HCT116 (cell line): ENCODE results near the gene IFRD2. TPM values are rescaled to one million over a fixed set of nuclear protein-coding genes. Genes with fewer than 3 reads are reported as not detected.

Experiments used
- ATAC-seq: fragments of 200-7000 bp; cut with Tn5 transposase; 2 replicates; pipeline ENCODE4 v1.9.1; 2020; ENCODE audit warnings: mild to moderate bottlenecking, moderate library complexity
- BruUV-seq: library from RNA; stranded (reverse); fragments of 400-500 nt; replicated peaks from 2 replicates; lab custom pipeline; 2021; lab: Mats Ljungman, UMichigan
- CTCF ChIA-PET: fragments of 300-600 bp; sonication (Branson Sonifier 250); formaldehyde crosslinking; loops from one replicate; lab custom pipeline; 2021; ENCODE audit warnings: antibody characterized with exemption; lab: Charles Lee
- POLR2A ChIA-PET: fragments of 300-600, 350-600 bp; sonication (Branson Sonifier 250); formaldehyde crosslinking; loops from one replicate; lab custom pipeline; 2021; ENCODE audit warnings: antibody characterized with exemption; lab: Charles Lee
- RAD21 ChIA-PET, 2 experiments: fragments of 300-600 bp; sonication (Branson Sonifier 250); formaldehyde crosslinking; loops; one replicate each; lab custom pipeline; 2023; ENCODE audit warnings: low total read pairs in 2 of 2; ENCODE audit not compliant: uncharacterized antibody in 2 of 2, unreplicated experiment in 2 of 2, low non-redundant PET in 1 of 2; lab: Charles Lee
- DNase-seq: peaks from one replicate; pipeline ENCODE4 v3.0.0-alpha.2; 2010; ENCODE audit warnings: low read depth, low spot score
- H2AFZ ChIP-seq: fragments of 200-600 bp; shearing (Covaris generic), sonication (generic); 2 replicates; pipeline ENCODE4 v1.6.1; 2017; ENCODE audit warnings: low read depth, mixed run types, mixed read lengths, antibody characterized with exemption, low read length; ENCODE audit not compliant: poor library complexity, severe bottlenecking
- H3K27ac ChIP-seq: 2 replicates; pipeline ENCODE4 v1.5.1; 2012; ENCODE audit warnings: low read depth, low read length
- H3K27me3 ChIP-seq: fragments of 200-600 bp; sonication (generic); 2 replicates; pipeline ENCODE4 v1.6.1; 2016; ENCODE audit warnings: mixed run types, low read length, mixed read lengths; ENCODE audit not compliant: insufficient read depth
- H3K36me3 ChIP-seq, 2 experiments: fragments of 200-500 bp in 1 of 2; fragments of 200-600 bp in 1 of 2; sonication (Bioruptor generic) in 1 of 2; sonication (generic) in 1 of 2; 2 replicates each; pipeline versions ENCODE4 v1.5.1 to v1.6.1; 2014 to 2016; ENCODE audit warnings: low read length in 2 of 2, inconsistent platforms in 1 of 2, mixed read lengths in 1 of 2, mixed run types in 1 of 2; ENCODE audit not compliant: insufficient read depth in 2 of 2, control insufficient read depth in 1 of 2
- H3K4me1 ChIP-seq, 2 experiments: fragments of 200-600 bp in 1 of 2; sonication (generic) in 1 of 2; 2 replicates each; pipeline versions ENCODE4 v1.5.1 to v1.6.1; 2012 to 2017; ENCODE audit warnings: low read length in 2 of 2, inconsistent platforms in 1 of 2, mild to moderate bottlenecking in 1 of 2, mixed read lengths in 1 of 2, mixed run types in 1 of 2, moderate library complexity in 1 of 2; ENCODE audit not compliant: insufficient read depth in 2 of 2, control insufficient read depth in 1 of 2
- H3K4me2 ChIP-seq: fragments of 200-600 bp; sonication (generic); 2 replicates; pipeline ENCODE4 v1.6.1; 2017; ENCODE audit warnings: mixed run types, low read length, mixed read lengths
- H3K4me3 ChIP-seq, 2 experiments: fragments of 200-600 bp in 1 of 2; sonication (generic) in 1 of 2; replicated peaks in 1 of 2; 2 replicates each; pipeline ENCODE4 v1.5.1; 2011 to 2016; ENCODE audit warnings: low read length in 2 of 2, control low read depth in 1 of 2, low read depth in 1 of 2, mild to moderate bottlenecking in 1 of 2, mixed read lengths in 1 of 2, mixed run types in 1 of 2
- H3K79me2 ChIP-seq: fragments of 200-600 bp; sonication (generic); 2 replicates; pipeline ENCODE4 v1.6.1; 2017; ENCODE audit warnings: mild to moderate bottlenecking, mixed run types, low read length, moderate library complexity, mixed read lengths; ENCODE audit not compliant: insufficient read depth
- H3K9ac ChIP-seq: fragments of 200-600 bp; sonication (generic); 2 replicates; pipeline ENCODE4 v1.6.1; 2016; ENCODE audit warnings: low read length, mixed read lengths
- H3K9me2 ChIP-seq: fragments of 200-600 bp; sonication (generic), shearing (Covaris generic); 2 replicates; pipeline ENCODE4 v1.6.1; 2017; ENCODE audit warnings: mixed run types, mild to moderate bottlenecking, moderate library complexity; ENCODE audit not compliant: insufficient read depth
- H3K9me3 ChIP-seq, 2 experiments: fragments of 200-500 bp in 1 of 2; fragments of 200-600 bp in 1 of 2; sonication (Bioruptor generic) in 1 of 2; sonication (generic) in 1 of 2; 2 replicates each; pipeline ENCODE4 v1.6.1; 2014 to 2017; ENCODE audit warnings: low read length in 2 of 2, mixed read lengths in 2 of 2, inconsistent platforms in 1 of 2, low read depth in 1 of 2, mild to moderate bottlenecking in 1 of 2, mixed run types in 1 of 2, moderate library complexity in 1 of 2; ENCODE audit not compliant: control insufficient read depth in 1 of 2, insufficient read depth in 1 of 2
- H4K20me1 ChIP-seq: fragments of 200-600 bp; sonication (generic), shearing (Covaris generic); 2 replicates; pipeline ENCODE4 v1.6.1; 2017; ENCODE audit warnings: mixed run types, mild to moderate bottlenecking, moderate library complexity; ENCODE audit not compliant: insufficient read depth
- CBX3 ChIP-seq: IDR thresholded peaks from 2 replicates; pipeline ENCODE4 v1.6.1; 2012; ENCODE audit warnings: low read depth
- CEBPB ChIP-seq: IDR thresholded peaks from 2 replicates; pipeline ENCODE4 v1.6.1; 2012; ENCODE audit warnings: low read depth
- EGR1 ChIP-seq: IDR thresholded peaks from 2 replicates; pipeline ENCODE4 v1.6.1; 2012; ENCODE audit warnings: low read depth
- ELF1 ChIP-seq: IDR thresholded peaks from 2 replicates; pipeline ENCODE4 v1.6.1; 2012; ENCODE audit warnings: low read depth, borderline replicate concordance
- EZH2 ChIP-seq: fragments of 200-600 bp; sonication (generic); IDR thresholded peaks from 2 replicates; pipeline ENCODE4 v1.6.1; 2017; ENCODE audit warnings: antibody characterized with exemption, mixed run types
- EZH2phosphoT487 ChIP-seq: fragments of 200-600 bp; IDR thresholded peaks from 2 replicates; pipeline ENCODE4 v1.6.1; 2018; ENCODE audit warnings: antibody characterized with exemption, borderline replicate concordance
- FOSL1 ChIP-seq: IDR thresholded peaks from 2 replicates; pipeline ENCODE4 v1.6.1; 2012; ENCODE audit warnings: low read depth
- POLR2A ChIP-seq: IDR thresholded peaks from 2 replicates; pipeline ENCODE4 v1.7.0; 2011; ENCODE audit warnings: borderline replicate concordance; ENCODE audit not compliant: insufficient read depth, insufficient read length; ENCODE audit errors: extremely low read depth
- POLR2AphosphoS5 ChIP-seq: IDR thresholded peaks from 2 replicates; pipeline ENCODE4 v1.6.1; 2011; ENCODE audit warnings: mild to moderate bottlenecking, low read depth, low read length, moderate library complexity
- RAD21 ChIP-seq: IDR thresholded peaks from 2 replicates; pipeline ENCODE4 v1.6.1; 2012; ENCODE audit warnings: low read depth, mild to moderate bottlenecking
- SIN3A ChIP-seq: IDR thresholded peaks from 2 replicates; pipeline ENCODE4 v1.6.1; 2012; ENCODE audit warnings: low read depth
- SP1 ChIP-seq: IDR thresholded peaks from 2 replicates; pipeline ENCODE4 v1.6.1; 2012; ENCODE audit warnings: low read depth
- SRF ChIP-seq: IDR thresholded peaks from 2 replicates; pipeline ENCODE4 v1.6.1; 2012; ENCODE audit warnings: low read depth
- TCF7L2 ChIP-seq: IDR thresholded peaks from 2 replicates; pipeline ENCODE4 v1.7.0; 2011; ENCODE audit warnings: borderline replicate concordance, inconsistent platforms; ENCODE audit not compliant: insufficient read depth, insufficient read length; ENCODE audit errors: extremely low read depth
- YY1 ChIP-seq: IDR thresholded peaks from 2 replicates; pipeline ENCODE4 v1.6.1; 2011; ENCODE audit warnings: low read length, low read depth, moderate library complexity, mild to moderate bottlenecking; ENCODE audit not compliant: insufficient replicate concordance; ENCODE audit errors: extremely low read depth
- ZNF274 ChIP-seq: fragments of 200-500 bp; sonication (Bioruptor generic); IDR thresholded peaks from 2 replicates; pipeline ENCODE4 v1.6.1; 2014; ENCODE audit warnings: mild to moderate bottlenecking, low read depth, low read length, inconsistent platforms
- intact Hi-C: fragments of 100-400 bp; cut with micrococcal nuclease; formaldehyde crosslinking; loops from 2 replicates; pipeline ENCODE4 v1.10.0; 2022
- total RNA-seq: library from RNA; stranded (reverse); gene quantifications from one replicate; pipeline ENCODE4 v1.2.1, GENCODE V29; 2021; ENCODE audit not compliant: unreplicated experiment
- TF ChIP-seq, protein P1 (sequence below), 3 experiments: fragments of 200-600 bp in 1 of 3; sonication (generic) in 1 of 3; IDR thresholded peaks in 2 of 3; conservative IDR thresholded peaks in 1 of 3; 2 replicates each; pipeline ENCODE4 v1.5.1; 2012 to 2017; ENCODE audit warnings: low read depth in 2 of 3, low read length in 2 of 3, antibody characterized with exemption in 1 of 3, borderline replicate concordance in 1 of 3, control low read depth in 1 of 3, mild to moderate bottlenecking in 1 of 3, mixed read lengths in 1 of 3, mixed run types in 1 of 3, moderate library complexity in 1 of 3; ENCODE audit not compliant: insufficient read depth in 1 of 3
- TF ChIP-seq, protein P2 (sequence below): IDR thresholded peaks from 2 replicates; pipeline ENCODE4 v1.6.1; 2012
- TF ChIP-seq, protein P3 (sequence below): IDR thresholded peaks from 2 replicates; pipeline ENCODE4 v1.6.1; 2012
- TF ChIP-seq, protein P4 (sequence below): IDR thresholded peaks from 2 replicates; pipeline ENCODE4 v1.6.1; 2012; ENCODE audit warnings: low read depth

Gene IFRD2
- total RNA-seq, 1 experiment from 2014 or later, result 146 TPM

DNA sequence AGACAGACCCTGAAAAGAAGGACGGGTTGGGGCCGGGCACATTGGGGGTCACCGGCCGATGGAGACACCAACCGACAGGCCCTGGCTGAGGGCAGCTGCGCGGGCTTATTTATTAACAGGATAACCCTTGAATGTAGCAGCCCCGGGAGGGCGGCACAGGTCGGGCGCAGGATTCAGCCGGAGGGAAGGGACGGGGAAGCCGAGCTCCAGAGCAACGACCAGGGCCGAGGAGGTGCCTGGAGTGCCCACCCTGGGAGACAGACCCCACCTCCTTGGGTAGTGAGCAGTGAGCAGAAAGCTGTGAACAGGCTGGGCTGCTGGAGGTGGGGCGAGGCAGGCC is 15.5 kb downstream of the IFRD2 start:
- H3K36me3 ChIP-seq, result no peaks in the 10 kb centered on the region
- peaks cover 16 to 26% of the 10 kb centered on the region in 2 experiments; a peak in 3 of 4 replicates for H3K4me1 ChIP-seq
- no peaks in the 10 kb centered on the region for H4K20me1 ChIP-seq
- intact Hi-C loops, result no loop called here
- no peak overlapping the region for H3K4me2 ChIP-seq
- ATAC-seq, result no peak
- RAD21 ChIA-PET, result no interaction called here
- no peaks in the 10 kb centered on the region for H3K27me3 ChIP-seq
- H3K4me3 ChIP-seq, result no peak overlapping the region
- BruUV-seq, result no TSS peak
- no peak overlapping the region for H3K27ac ChIP-seq
- CTCF ChIA-PET, result interaction anchor here (1.7 kb wide), 1 partner anchor 47 kb away, joined by 3 read pairs; no protein-coding TSS in a partner anchor
- TF ChIP-seq, protein P1, sequence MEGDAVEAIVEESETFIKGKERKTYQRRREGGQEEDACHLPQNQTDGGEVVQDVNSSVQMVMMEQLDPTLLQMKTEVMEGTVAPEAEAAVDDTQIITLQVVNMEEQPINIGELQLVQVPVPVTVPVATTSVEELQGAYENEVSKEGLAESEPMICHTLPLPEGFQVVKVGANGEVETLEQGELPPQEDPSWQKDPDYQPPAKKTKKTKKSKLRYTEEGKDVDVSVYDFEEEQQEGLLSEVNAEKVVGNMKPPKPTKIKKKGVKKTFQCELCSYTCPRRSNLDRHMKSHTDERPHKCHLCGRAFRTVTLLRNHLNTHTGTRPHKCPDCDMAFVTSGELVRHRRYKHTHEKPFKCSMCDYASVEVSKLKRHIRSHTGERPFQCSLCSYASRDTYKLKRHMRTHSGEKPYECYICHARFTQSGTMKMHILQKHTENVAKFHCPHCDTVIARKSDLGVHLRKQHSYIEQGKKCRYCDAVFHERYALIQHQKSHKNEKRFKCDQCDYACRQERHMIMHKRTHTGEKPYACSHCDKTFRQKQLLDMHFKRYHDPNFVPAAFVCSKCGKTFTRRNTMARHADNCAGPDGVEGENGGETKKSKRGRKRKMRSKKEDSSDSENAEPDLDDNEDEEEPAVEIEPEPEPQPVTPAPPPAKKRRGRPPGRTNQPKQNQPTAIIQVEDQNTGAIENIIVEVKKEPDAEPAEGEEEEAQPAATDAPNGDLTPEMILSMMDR (IDR thresholded peaks at IDR 0.05 in 2 of 3, conservative IDR thresholded peaks at IDR 0.05 in 1 of 3; ENCODE audit: borderline replicate concordance in 1 of 3, insufficient read depth in 1 of 3, low read depth in 2 of 3, low read length in 2 of 3), result no peak
- TF ChIP-seq YY1 (no peak), ZNF274 (no peak), EGR1 (no peak), CBX3 (no peak), RAD21 (no peak), SRF (no peak), POLR2A (no peak), POLR2AphosphoS5 (no peak), EZH2 (no peak), SP1 (no peak), EZH2phosphoT487 (no peak), SIN3A (no peak), ELF1 (no peak), TCF7L2 (no peak), FOSL1 (no peak), CEBPB (no peak)
- TF ChIP-seq, protein P2, sequence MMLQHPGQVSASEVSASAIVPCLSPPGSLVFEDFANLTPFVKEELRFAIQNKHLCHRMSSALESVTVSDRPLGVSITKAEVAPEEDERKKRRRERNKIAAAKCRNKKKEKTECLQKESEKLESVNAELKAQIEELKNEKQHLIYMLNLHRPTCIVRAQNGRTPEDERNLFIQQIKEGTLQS, result no peak
- TF ChIP-seq, protein P3, sequence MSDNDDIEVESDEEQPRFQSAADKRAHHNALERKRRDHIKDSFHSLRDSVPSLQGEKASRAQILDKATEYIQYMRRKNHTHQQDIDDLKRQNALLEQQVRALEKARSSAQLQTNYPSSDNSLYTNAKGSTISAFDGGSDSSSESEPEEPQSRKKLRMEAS, result no peak
- TF ChIP-seq, protein P4, sequence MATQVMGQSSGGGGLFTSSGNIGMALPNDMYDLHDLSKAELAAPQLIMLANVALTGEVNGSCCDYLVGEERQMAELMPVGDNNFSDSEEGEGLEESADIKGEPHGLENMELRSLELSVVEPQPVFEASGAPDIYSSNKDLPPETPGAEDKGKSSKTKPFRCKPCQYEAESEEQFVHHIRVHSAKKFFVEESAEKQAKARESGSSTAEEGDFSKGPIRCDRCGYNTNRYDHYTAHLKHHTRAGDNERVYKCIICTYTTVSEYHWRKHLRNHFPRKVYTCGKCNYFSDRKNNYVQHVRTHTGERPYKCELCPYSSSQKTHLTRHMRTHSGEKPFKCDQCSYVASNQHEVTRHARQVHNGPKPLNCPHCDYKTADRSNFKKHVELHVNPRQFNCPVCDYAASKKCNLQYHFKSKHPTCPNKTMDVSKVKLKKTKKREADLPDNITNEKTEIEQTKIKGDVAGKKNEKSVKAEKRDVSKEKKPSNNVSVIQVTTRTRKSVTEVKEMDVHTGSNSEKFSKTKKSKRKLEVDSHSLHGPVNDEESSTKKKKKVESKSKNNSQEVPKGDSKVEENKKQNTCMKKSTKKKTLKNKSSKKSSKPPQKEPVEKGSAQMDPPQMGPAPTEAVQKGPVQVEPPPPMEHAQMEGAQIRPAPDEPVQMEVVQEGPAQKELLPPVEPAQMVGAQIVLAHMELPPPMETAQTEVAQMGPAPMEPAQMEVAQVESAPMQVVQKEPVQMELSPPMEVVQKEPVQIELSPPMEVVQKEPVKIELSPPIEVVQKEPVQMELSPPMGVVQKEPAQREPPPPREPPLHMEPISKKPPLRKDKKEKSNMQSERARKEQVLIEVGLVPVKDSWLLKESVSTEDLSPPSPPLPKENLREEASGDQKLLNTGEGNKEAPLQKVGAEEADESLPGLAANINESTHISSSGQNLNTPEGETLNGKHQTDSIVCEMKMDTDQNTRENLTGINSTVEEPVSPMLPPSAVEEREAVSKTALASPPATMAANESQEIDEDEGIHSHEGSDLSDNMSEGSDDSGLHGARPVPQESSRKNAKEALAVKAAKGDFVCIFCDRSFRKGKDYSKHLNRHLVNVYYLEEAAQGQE, result no peak
- H3K9me2 ChIP-seq, result no peaks in the 10 kb centered on the region
- H3K9ac ChIP-seq, result no peak overlapping the region
- H3K9me3 ChIP-seq, result no peaks in the 10 kb centered on the region
- POLR2A ChIA-PET, result no interaction called here
- no peak overlapping the region for H2AFZ ChIP-seq
- DNase-seq, result no peak
- no peaks in the 10 kb centered on the region for H3K79me2 ChIP-seq
